GM23248 (cell line): Measurements from ENCODE around the gene ZBTB32.

Experiments used
- EZH2 ChIP-seq: fragments of 200-600 bp; sonication (generic); IDR thresholded peaks from 2 replicates; pipeline ENCODE4 v1.6.1; 2018; ENCODE audit warnings: antibody characterized with exemption, mild to moderate bottlenecking; ENCODE audit not compliant: insufficient read depth, poor library complexity, severe bottlenecking
- EZH2phosphoT487 ChIP-seq: fragments of 200-600 bp; sonication (generic); IDR thresholded peaks from 2 replicates; pipeline ENCODE4 v1.6.1; 2018; ENCODE audit warnings: antibody characterized with exemption, moderate library complexity, mild to moderate bottlenecking, low read depth; ENCODE audit not compliant: insufficient read depth

DNA sequence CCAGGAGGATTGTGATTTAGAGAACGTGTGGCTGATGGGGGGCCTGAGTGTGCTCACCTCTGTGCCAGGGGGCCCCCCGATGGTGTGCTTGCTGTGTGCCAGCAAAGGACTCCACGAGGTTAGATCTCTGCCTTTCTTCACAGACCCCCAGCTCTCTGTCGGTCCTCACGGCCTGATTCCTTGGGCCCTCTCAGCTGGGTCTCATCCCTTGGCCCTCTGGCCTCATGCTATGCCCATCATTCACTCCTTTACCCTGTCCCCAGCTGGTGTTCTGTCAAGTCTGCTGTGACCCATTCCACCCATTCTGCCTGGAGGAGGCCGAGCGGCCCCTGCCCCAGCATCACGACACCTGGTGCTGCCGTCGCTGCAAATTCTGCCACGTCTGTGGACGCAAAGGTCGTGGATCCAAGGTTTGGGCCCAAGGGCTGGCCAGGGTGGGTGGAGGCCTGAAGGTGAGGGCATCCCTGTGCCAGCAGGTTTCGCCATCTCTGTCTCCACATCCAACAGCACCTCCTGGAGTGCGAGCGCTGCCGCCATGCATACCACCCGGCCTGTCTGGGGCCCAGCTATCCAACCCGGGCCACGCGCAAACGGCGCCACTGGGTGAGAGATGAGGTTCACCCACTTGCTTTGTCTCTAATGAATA, 21.0 kb downstream of the ZBTB32 start:
- TF ChIP-seq EZH2, result no peak
- TF ChIP-seq EZH2phosphoT487, result no peak
